HepG2 (cell line): Measurements from ENCODE around the gene ADCYAP1R1. TPM values are rescaled to one million over a fixed set of nuclear protein-coding genes. Genes with fewer than 3 reads are reported as not detected.

Source experiments
- ATAC-seq: fragments of 200-7000 bp; cut with Tn5 transposase; 3 replicates; pipeline ENCODE4 v1.9.1; 2020; ENCODE audit warnings: mild to moderate bottlenecking, moderate library complexity
- BruUV-seq: library from RNA; stranded (reverse); fragments of 400-500 nt; replicated peaks from 2 replicates; lab custom pipeline; 2021; lab: Mats Ljungman, UMichigan
- CTCF ChIA-PET: fragments of 300-600 bp; formaldehyde crosslinking; extraction: SDS; loops from one replicate; lab custom pipeline; 2021; ENCODE audit warnings: low total read pairs, inconsistent platforms, low intra/inter-chr PET ratio; lab: Yijun Ruan, JAX
- POLR2A ChIA-PET: fragments of 350-600 bp; sonication (Branson Sonifier 250); formaldehyde crosslinking; loops from one replicate; lab custom pipeline; 2020; ENCODE audit warnings: antibody characterized with exemption, inconsistent platforms; lab: Yijun Ruan, JAX
- DNase-seq: peaks from one replicate; pipeline ENCODE4 v3.0.0-alpha.2; 2015; ENCODE audit warnings: low spot score
- FAIRE-seq: peaks from 3 replicates; lab custom pipeline; 2011; peaks lifted over from hg19 to GRCh38; lab: Jason Lieb, UNC
- H2AFZ ChIP-seq: one replicate; pipeline ENCODE4 v1.6.1; 2011; ENCODE audit warnings: low read length, inconsistent platforms
- H3K27ac ChIP-seq: fragments of 300-600 bp; 3 replicates; pipeline ENCODE4 v1.8.0; 2011; ENCODE audit warnings: mixed run types, mild to moderate bottlenecking, mixed read lengths, low read length, inconsistent platforms; ENCODE audit not compliant: insufficient read depth; ENCODE audit errors: extremely low read length
- H3K27me3 ChIP-seq, 2 experiments: fragments of 200-600 bp in 1 of 2; 2 replicates in 1 of 2; 3 replicates in 1 of 2; pipeline versions ENCODE4 v1.6.0 to v1.8.0; 2011; ENCODE audit warnings: low read length in 2 of 2, mild to moderate bottlenecking in 2 of 2, moderate library complexity in 2 of 2, inconsistent platforms in 1 of 2; ENCODE audit not compliant: insufficient read depth in 2 of 2, control insufficient read depth in 1 of 2
- H3K36me3 ChIP-seq, 2 experiments: fragments of 200-600 bp in 1 of 2; replicated peaks in 1 of 2; 2 replicates in 1 of 2; 3 replicates in 1 of 2; pipeline versions ENCODE4 v1.5.1 to v1.8.0; 2011; ENCODE audit warnings: low read length in 2 of 2, inconsistent platforms in 1 of 2; ENCODE audit not compliant: insufficient read depth in 2 of 2, control insufficient read depth in 1 of 2
- H3K4me1 ChIP-seq: 2 replicates; pipeline ENCODE4 v1.5.1; 2012; ENCODE audit warnings: low read length, inconsistent platforms; ENCODE audit not compliant: insufficient read depth
- H3K4me2 ChIP-seq: 2 replicates; pipeline ENCODE4 v1.6.0; 2011; ENCODE audit warnings: low read depth, low read length, inconsistent platforms
- H3K4me3 ChIP-seq, 3 experiments: fragments of 200-600 bp in 1 of 3; sonication (generic), shearing (Covaris generic) in 1 of 3; replicated peaks in 1 of 3; 2 replicates each; pipeline ENCODE4 v1.5.1; 2011 to 2016; ENCODE audit warnings: low read length in 3 of 3, inconsistent platforms in 2 of 3, low read depth in 2 of 3, mild to moderate bottlenecking in 2 of 3, control low read depth in 1 of 3, mixed read lengths in 1 of 3; ENCODE audit not compliant: insufficient read depth in 1 of 3
- H3K79me2 ChIP-seq: one replicate; pipeline ENCODE4 v1.6.1; 2011; ENCODE audit warnings: low read length, inconsistent platforms; ENCODE audit not compliant: insufficient read depth
- H3K9ac ChIP-seq: 2 replicates; pipeline ENCODE4 v1.6.0; 2011; ENCODE audit warnings: mild to moderate bottlenecking, low read depth, low read length, inconsistent platforms; ENCODE audit not compliant: insufficient read depth
- H3K9me3 ChIP-seq: 2 replicates; pipeline ENCODE4 v1.5.1; 2012; ENCODE audit warnings: mild to moderate bottlenecking, low read length
- H4K20me1 ChIP-seq: 2 replicates; pipeline ENCODE4 v1.6.0; 2011; ENCODE audit warnings: inconsistent platforms, mild to moderate bottlenecking, low read length, moderate library complexity; ENCODE audit not compliant: insufficient read depth
- ATAD3A ChIP-seq: sonication (generic); formaldehyde crosslinking; IDR thresholded peaks from 2 replicates; pipeline ENCODE4 v1.4.0; 2020; ENCODE audit warnings: missing genetic modification reagents
- DPF2 ChIP-seq: sonication (generic); formaldehyde crosslinking; IDR thresholded peaks from 2 replicates; pipeline ENCODE4 v1.4.0; 2020; ENCODE audit warnings: mild to moderate bottlenecking, low read depth, missing genetic modification reagents, borderline replicate concordance
- ELF1 ChIP-seq: sonication (generic); formaldehyde crosslinking; IDR thresholded peaks from 2 replicates; pipeline ENCODE4 v1.4.0; 2020; ENCODE audit warnings: missing genetic modification reagents
- NONO ChIP-seq, 2 experiments: fragments of 450-650 bp in 1 of 2; sonication (generic) in 1 of 2; formaldehyde crosslinking in 1 of 2; IDR thresholded peaks in 1 of 2; conservative IDR thresholded peaks in 1 of 2; 2 replicates each; pipeline versions ENCODE4 v1.6.1 to v1.8.0; 2017 to 2022; ENCODE audit warnings: mild to moderate bottlenecking in 1 of 2, missing genetic modification reagents in 1 of 2, moderate library complexity in 1 of 2
- RFX1 ChIP-seq: fragments of 450-650 bp; IDR thresholded peaks from 2 replicates; pipeline ENCODE4 v1.6.1; 2017
- ZNF282 ChIP-seq: fragments of 450-650 bp; IDR thresholded peaks from 2 replicates; pipeline ENCODE4 v1.6.1; 2018; ENCODE audit not compliant: partially characterized antibody
- ZNF674 ChIP-seq: sonication (generic); formaldehyde crosslinking; IDR thresholded peaks from 2 replicates; pipeline ENCODE4 v1.5.0; 2020; ENCODE audit warnings: low read depth, mild to moderate bottlenecking, missing genetic modification reagents
- WGBS: methylation state at CpG from one replicate; pipeline ENCODE4 v1.1.6; 2017; ENCODE audit warnings: low lambda C conversion rate; 5-methylcytosine and 5-hydroxymethylcytosine counted together
- in situ Hi-C: cut with HindIII; loops from 2 replicates; pipeline ENCODE4 v1.10.0; 2017; ENCODE audit warnings: low pct_unique_long_range_greater_than_20kb; ENCODE audit not compliant: extremely low pct_ligation_motif_present
- intact Hi-C: fragments of 100-400 bp; cut with micrococcal nuclease; formaldehyde crosslinking; loops from one replicate; pipeline ENCODE4 v1.10.0; 2022; ENCODE audit not compliant: unreplicated experiment
- polyA plus RNA-seq, 8 experiments: library from polyadenylated mRNA; depleted of rRNA in 3 of 8; stranded (reverse) in 7 of 8; unstranded in 1 of 8; fragments of >200 nt; fragmentation: Illumina TruSeq in 4 of 8; extraction: Trizol in 4 of 8; gene quantifications; 2 replicates each; pipeline versions ENCODE4 v1.2.1 to v1.2.3, GENCODE V29; 2011 to 2016; ENCODE audit warnings: low read depth in 4 of 8, missing spikeins in 1 of 8, mixed read lengths in 1 of 8; ENCODE audit not compliant: insufficient read depth in 1 of 8
- total RNA-seq, 5 experiments: library from RNA; depleted of rRNA; stranded (reverse); fragments of >200 nt; fragmentation: Illumina TruSeq; extraction: Trizol; gene quantifications; 2 replicates each; pipeline ENCODE4 v1.2.3, GENCODE V29; 2016; ENCODE audit warnings: low read depth in 1 of 5
- TF ChIP-seq, protein P1 (sequence below): fragments of 450-650 bp; IDR thresholded peaks from 2 replicates; pipeline ENCODE4 v1.6.1; 2016
- TF ChIP-seq, protein P2 (sequence below): sonication (generic); formaldehyde crosslinking; IDR thresholded peaks from 2 replicates; pipeline ENCODE4 v1.4.0; 2020; ENCODE audit warnings: mild to moderate bottlenecking, missing genetic modification reagents, borderline replicate concordance

The ADCYAP1R1 gene
- total and polyA plus RNA-seq, 2 of the 13 experiments (the other 11 are each of a cell fraction or from before 2014, with no cell fraction given), result not detected

DNA sequence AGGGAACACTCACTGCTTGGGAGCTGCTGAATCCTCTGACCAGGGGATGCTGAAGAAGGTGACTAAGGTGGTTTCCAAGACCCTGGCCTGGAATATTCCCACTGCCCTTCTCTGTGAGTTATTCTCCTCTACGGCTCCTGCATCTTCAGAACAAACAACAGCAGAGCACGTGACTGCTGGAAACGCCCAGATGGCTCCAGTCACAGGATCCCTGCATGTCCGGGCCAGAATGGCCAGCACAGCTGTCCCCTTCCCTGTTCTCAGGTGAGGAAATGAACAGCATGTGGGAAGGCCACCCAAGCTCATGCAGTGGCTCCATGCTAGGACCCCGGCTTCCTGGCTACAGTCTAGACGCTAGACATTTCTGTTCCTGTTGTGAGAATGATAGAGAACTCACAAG, 45.3 kb upstream of the ADCYAP1R1 start:
- H3K4me1 ChIP-seq, result no peaks in the 10 kb centered on the region
- CTCF ChIA-PET, result no interaction called here
- no peak overlapping the region for H2AFZ ChIP-seq
- H3K9me3 ChIP-seq, result no peaks in the 10 kb centered on the region
- WGBS, result 7% methylated on average over 3 of the region's 6 CpGs
- H4K20me1 ChIP-seq, result no peaks in the 10 kb centered on the region
- no peaks in the 10 kb centered on the region for H3K36me3 ChIP-seq
- intact Hi-C loops (no loop called here), in situ Hi-C loops (no loop called here)
- no peak overlapping the region for H3K27ac ChIP-seq
- POLR2A ChIA-PET, result no interaction called here
- BruUV-seq, result no TSS peak
- no peak overlapping the region for H3K4me3 ChIP-seq
- no peak for FAIRE-seq
- no peak for ATAC-seq
- no peak for DNase-seq
- no peak overlapping the region for H3K4me2 ChIP-seq
- H3K27me3 ChIP-seq, result peaks cover 0 to 8% of the 10 kb centered on the region in 2 experiments; a peak in 1 of 5 replicates
- TF ChIP-seq ELF1 (CRISPR knock-in tag) (no peak), RFX1 (no peak), DPF2 (no peak), ZNF282 (no peak), ZNF674 (CRISPR knock-in tag) (no peak), ATAD3A (no peak), NONO (IDR thresholded peaks at IDR 0.05) (no peak), NONO (CRISPR knock-in tag; conservative IDR thresholded peaks at IDR 0.05) (no peak)
- TF ChIP-seq, protein P1, sequence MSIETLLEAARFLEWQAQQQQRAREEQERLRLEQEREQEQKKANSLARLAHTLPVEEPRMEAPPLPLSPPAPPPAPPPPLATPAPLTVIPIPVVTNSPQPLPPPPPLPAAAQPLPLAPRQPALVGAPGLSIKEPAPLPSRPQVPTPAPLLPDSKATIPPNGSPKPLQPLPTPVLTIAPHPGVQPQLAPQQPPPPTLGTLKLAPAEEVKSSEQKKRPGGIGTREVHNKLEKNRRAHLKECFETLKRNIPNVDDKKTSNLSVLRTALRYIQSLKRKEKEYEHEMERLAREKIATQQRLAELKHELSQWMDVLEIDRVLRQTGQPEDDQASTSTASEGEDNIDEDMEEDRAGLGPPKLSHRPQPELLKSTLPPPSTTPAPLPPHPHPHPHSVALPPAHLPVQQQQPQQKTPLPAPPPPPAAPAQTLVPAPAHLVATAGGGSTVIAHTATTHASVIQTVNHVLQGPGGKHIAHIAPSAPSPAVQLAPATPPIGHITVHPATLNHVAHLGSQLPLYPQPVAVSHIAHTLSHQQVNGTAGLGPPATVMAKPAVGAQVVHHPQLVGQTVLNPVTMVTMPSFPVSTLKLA, result peak; percentile 57
- TF ChIP-seq, protein P2, sequence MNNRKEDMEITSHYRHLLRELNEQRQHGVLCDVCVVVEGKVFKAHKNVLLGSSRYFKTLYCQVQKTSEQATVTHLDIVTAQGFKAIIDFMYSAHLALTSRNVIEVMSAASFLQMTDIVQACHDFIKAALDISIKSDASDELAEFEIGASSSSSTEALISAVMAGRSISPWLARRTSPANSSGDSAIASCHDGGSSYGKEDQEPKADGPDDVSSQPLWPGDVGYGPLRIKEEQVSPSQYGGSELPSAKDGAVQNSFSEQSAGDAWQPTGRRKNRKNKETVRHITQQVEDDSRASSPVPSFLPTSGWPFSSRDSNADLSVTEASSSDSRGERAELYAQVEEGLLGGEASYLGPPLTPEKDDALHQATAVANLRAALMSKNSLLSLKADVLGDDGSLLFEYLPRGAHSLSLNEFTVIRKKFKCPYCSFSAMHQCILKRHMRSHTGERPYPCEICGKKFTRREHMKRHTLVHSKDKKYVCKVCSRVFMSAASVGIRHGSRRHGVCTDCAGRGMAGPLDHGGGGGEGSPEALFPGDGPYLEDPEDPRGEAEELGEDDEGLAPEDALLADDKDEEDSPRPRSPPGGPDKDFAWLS (CRISPR knock-in tag), result no peak
- H3K79me2 ChIP-seq, result no peaks in the 10 kb centered on the region
- H3K9ac ChIP-seq, result no peak overlapping the region
